Measurements from ENCODE around the gene RTKN. TPM values are rescaled to one million over a fixed set of nuclear protein-coding genes. Genes with fewer than 3 reads are reported as not detected.

RTKN gene
- total and polyA plus RNA-seq, 3 experiments from 2014 or later, result 1.1 to 1.4 (median 1.2) TPM

- peak overlapping the region in 1 of 8 donors; percentile 8 for H3K27ac Mint-ChIP-seq
- H3K9me3 Mint-ChIP-seq, result no peaks in the 10 kb centered on the region
- peaks cover 6% of the 10 kb centered on the region for H3K27me3 ChIP-seq (ENCODE audit: insufficient read depth, low read length, poor library complexity, severe bottlenecking)
- DNase-seq, result no peak
- peaks cover 0 to 16% (median 4%) of the 10 kb centered on the region in 3 donors for H3K4me1 Mint-ChIP-seq
- POLR2A ChIA-PET, result no interaction called here
- H3K27me3 Mint-ChIP-seq, result peaks cover 23 to 36% of the 10 kb centered on the region in 2 donors
- peak overlapping the region in 2 of 7 donors; percentile 16 to 40 for H3K4me3 Mint-ChIP-seq
- peaks cover 0 to 2% (median 0%) of the 10 kb centered on the region in 3 donors for H3K36me3 Mint-ChIP-seq
- H3K27ac ChIP-seq (ENCODE audit: low read depth, low read length), result no peak overlapping the region
- H3K9me3 ChIP-seq (ENCODE audit: low read length), result no peaks in the 10 kb centered on the region
- peaks cover 6% of the 10 kb centered on the region for H3K4me1 ChIP-seq (ENCODE audit: insufficient read depth, low read length)
- H3K36me3 ChIP-seq (ENCODE audit: insufficient read depth, low read length), result no peaks in the 10 kb centered on the region
- no peak overlapping the region for H3K4me3 ChIP-seq (ENCODE audit: low read length)
- CTCF ChIA-PET, result interaction anchor here (1.0 kb wide), 1 partner anchor 9 kb away, joined by 3 read pairs; no protein-coding TSS in a partner anchor
Observed at GRCh38 chr2:74413001-74413698, 28.6 kb downstream of the RTKN start.

GRCh38 chr2:74407682-74408081 lies 34.1 kb downstream of the RTKN start:
- no peaks in the 10 kb centered on the region for H3K9me3 Mint-ChIP-seq
- H3K4me3 Mint-ChIP-seq, result no peak overlapping the region
- H3K27ac Mint-ChIP-seq, result no peak overlapping the region
- Histone ChIP-seq H3K4me1 (ENCODE audit: insufficient read depth, low read length) (no peaks in the 10 kb centered on the region), H3K27me3 (ENCODE audit: insufficient read depth, low read length, poor library complexity, severe bottlenecking) (peaks cover 3% of the 10 kb centered on the region), H3K27ac (ENCODE audit: low read depth, low read length) (no peak overlapping the region), H3K36me3 (ENCODE audit: insufficient read depth, low read length) (no peaks in the 10 kb centered on the region), H3K9me3 (ENCODE audit: low read length) (no peaks in the 10 kb centered on the region), H3K4me3 (ENCODE audit: low read length) (no peak overlapping the region)
- POLR2A ChIA-PET, result no interaction called here
- no peaks in the 10 kb centered on the region for H3K4me1 Mint-ChIP-seq
- peaks cover 25 to 41% of the 10 kb centered on the region in 2 donors for H3K27me3 Mint-ChIP-seq
- H3K36me3 Mint-ChIP-seq, result no peaks in the 10 kb centered on the region
- CTCF ChIA-PET, result interaction anchor here (1.0 kb wide), 1 partner anchor 16 kb away, joined by 3 read pairs; no protein-coding TSS in a partner anchor
- no peak for DNase-seq

GRCh38 chr2:74406035-74406434 lies 35.7 kb downstream of the RTKN start:
- no peak overlapping the region for H3K27ac Mint-ChIP-seq
- no peaks in the 10 kb centered on the region for H3K36me3 Mint-ChIP-seq
- CTCF ChIA-PET, result no interaction called here
- no peak for DNase-seq
- Histone ChIP-seq H3K27me3 (ENCODE audit: insufficient read depth, low read length, poor library complexity, severe bottlenecking) (peaks cover 3% of the 10 kb centered on the region), H3K9me3 (ENCODE audit: low read length) (no peaks in the 10 kb centered on the region), H3K4me1 (ENCODE audit: insufficient read depth, low read length) (no peaks in the 10 kb centered on the region), H3K4me3 (ENCODE audit: low read length) (no peak overlapping the region), H3K36me3 (ENCODE audit: insufficient read depth, low read length) (no peaks in the 10 kb centered on the region), H3K27ac (ENCODE audit: low read depth, low read length) (no peak overlapping the region)
- H3K9me3 Mint-ChIP-seq, result no peaks in the 10 kb centered on the region
- POLR2A ChIA-PET, result no interaction called here
- H3K27me3 Mint-ChIP-seq, result peaks cover 21 to 35% of the 10 kb centered on the region in 2 donors
- no peak overlapping the region for H3K4me3 Mint-ChIP-seq
- no peaks in the 10 kb centered on the region for H3K4me1 Mint-ChIP-seq

DNA sequence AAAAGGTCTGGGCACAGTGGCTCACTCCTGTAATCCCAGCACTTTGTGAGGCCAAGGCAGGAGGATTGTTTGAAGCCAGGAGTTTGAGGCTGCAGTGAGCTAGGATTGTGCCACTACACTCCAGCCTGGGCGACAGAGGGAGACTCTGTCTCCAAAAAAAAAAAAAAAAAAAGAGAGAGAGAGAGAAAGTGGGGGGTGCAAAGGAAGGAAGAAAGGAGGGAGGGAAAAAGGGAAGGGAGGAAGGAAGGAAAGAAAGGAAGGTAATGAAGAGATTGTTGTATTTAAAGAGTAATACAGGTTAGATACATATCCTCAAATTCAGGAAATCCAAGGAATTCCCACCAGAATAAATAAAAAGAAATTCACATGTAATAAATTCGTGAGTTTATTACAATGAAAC lies 39.8 kb downstream of the RTKN start:
- H3K4me1 ChIP-seq (ENCODE audit: insufficient read depth, low read length), result no peaks in the 10 kb centered on the region
- DNase-seq, result no peak
- POLR2A ChIA-PET, result no interaction called here
- no peaks in the 10 kb centered on the region for H3K36me3 Mint-ChIP-seq
- no peaks in the 10 kb centered on the region for H3K27me3 ChIP-seq (ENCODE audit: insufficient read depth, low read length, poor library complexity, severe bottlenecking)
- H3K4me3 ChIP-seq (ENCODE audit: low read length), result no peak overlapping the region
- H3K27ac ChIP-seq (ENCODE audit: low read depth, low read length), result no peak overlapping the region
- no peaks in the 10 kb centered on the region for H3K36me3 ChIP-seq (ENCODE audit: insufficient read depth, low read length)
- H3K4me3 Mint-ChIP-seq, result no peak overlapping the region
- H3K4me1 Mint-ChIP-seq, result peaks cover 0 to 7% (median 0%) of the 10 kb centered on the region in 3 donors
- peaks cover 16% of the 10 kb centered on the region in 2 donors for H3K27me3 Mint-ChIP-seq
- H3K9me3 ChIP-seq (ENCODE audit: low read length), result no peaks in the 10 kb centered on the region
- no peak overlapping the region for H3K27ac Mint-ChIP-seq
- CTCF ChIA-PET, result interaction anchor here (0.9 to 1.4 kb wide), 4 partner anchors 11 to 52 kb away, joined by 3 to 8 read pairs (median 4); no protein-coding TSS in a partner anchor
- H3K9me3 Mint-ChIP-seq, result no peaks in the 10 kb centered on the region

- peaks cover 17 to 20% of the 10 kb centered on the region in 2 donors for H3K27me3 Mint-ChIP-seq
- no peak overlapping the region for H3K27ac Mint-ChIP-seq
- peak in 1 of 5 donors; percentile 21 for DNase-seq
- CTCF ChIA-PET, result interaction anchor here (0.6 kb wide), 1 partner anchor 150 kb away, joined by 4 read pairs; no protein-coding TSS in a partner anchor
- no peaks in the 10 kb centered on the region for H3K9me3 Mint-ChIP-seq
- H3K36me3 Mint-ChIP-seq, result no peaks in the 10 kb centered on the region
- Histone ChIP-seq H3K4me1 (ENCODE audit: insufficient read depth, low read length) (no peaks in the 10 kb centered on the region), H3K36me3 (ENCODE audit: insufficient read depth, low read length) (no peaks in the 10 kb centered on the region), H3K27ac (ENCODE audit: low read depth, low read length) (no peak overlapping the region), H3K4me3 (ENCODE audit: low read length) (no peak overlapping the region), H3K9me3 (ENCODE audit: low read length) (no peaks in the 10 kb centered on the region), H3K27me3 (ENCODE audit: insufficient read depth, low read length, poor library complexity, severe bottlenecking) (no peaks in the 10 kb centered on the region)
- no peak overlapping the region for H3K4me3 Mint-ChIP-seq
- POLR2A ChIA-PET, result no interaction called here
- H3K4me1 Mint-ChIP-seq, result peaks cover 0 to 7% (median 0%) of the 10 kb centered on the region in 3 donors
Observed at GRCh38 chr2:74399785-74400184, 42.0 kb downstream of the RTKN start.

GRCh38 chr2:74396149-74396548 lies 45.6 kb downstream of the RTKN start:
- peaks cover 6% of the 10 kb centered on the region for H3K4me1 ChIP-seq (ENCODE audit: insufficient read depth, low read length)
- no peak overlapping the region for H3K27ac ChIP-seq (ENCODE audit: low read depth, low read length)
- H3K9me3 ChIP-seq (ENCODE audit: low read length), result no peaks in the 10 kb centered on the region
- ChIA-PET POLR2A (no interaction called here), CTCF (no interaction called here)
- no peak for DNase-seq
- peaks cover 9 to 14% of the 10 kb centered on the region in 2 donors for H3K27me3 Mint-ChIP-seq
- no peak overlapping the region for H3K27ac Mint-ChIP-seq
- no peak overlapping the region for H3K4me3 ChIP-seq (ENCODE audit: low read length)
- no peak overlapping the region for H3K4me3 Mint-ChIP-seq
- no peaks in the 10 kb centered on the region for H3K27me3 ChIP-seq (ENCODE audit: insufficient read depth, low read length, poor library complexity, severe bottlenecking)
- H3K4me1 Mint-ChIP-seq, result peaks cover 4 to 8% (median 7%) of the 10 kb centered on the region in 3 donors
- peaks cover 0 to 5% (median 0%) of the 10 kb centered on the region in 3 donors for H3K36me3 Mint-ChIP-seq
- no peaks in the 10 kb centered on the region for H3K36me3 ChIP-seq (ENCODE audit: insufficient read depth, low read length)
- H3K9me3 Mint-ChIP-seq, result no peaks in the 10 kb centered on the region

DNA sequence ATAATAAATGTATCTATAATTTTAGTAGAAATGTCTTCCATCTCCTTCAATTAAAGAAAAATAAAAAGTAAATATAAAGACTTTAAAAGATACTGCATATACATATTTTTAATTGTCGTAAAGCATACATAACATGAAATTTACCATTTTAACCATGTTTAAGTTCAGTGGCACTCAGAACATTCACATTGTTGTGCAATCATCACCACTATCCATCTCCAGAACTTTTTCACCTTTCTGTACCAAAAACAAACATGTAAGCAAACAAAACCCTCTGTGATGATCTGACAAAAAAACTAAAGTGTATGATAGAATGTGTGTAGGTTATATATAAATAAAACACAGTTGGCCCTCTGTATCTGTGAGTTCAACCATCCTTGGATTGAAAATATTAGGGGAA lies 48.2 kb downstream of the RTKN start:
- no peak for DNase-seq
- peaks cover 4 to 7% of the 10 kb centered on the region in 2 donors for H3K27me3 Mint-ChIP-seq
- H3K36me3 Mint-ChIP-seq, result peaks cover 0 to 7% (median 0%) of the 10 kb centered on the region in 3 donors
- Histone ChIP-seq H3K4me1 (ENCODE audit: insufficient read depth, low read length) (peaks cover 32% of the 10 kb centered on the region), H3K36me3 (ENCODE audit: insufficient read depth, low read length) (no peaks in the 10 kb centered on the region), H3K9me3 (ENCODE audit: low read length) (no peaks in the 10 kb centered on the region), H3K27me3 (ENCODE audit: insufficient read depth, low read length, poor library complexity, severe bottlenecking) (no peaks in the 10 kb centered on the region), H3K4me3 (ENCODE audit: low read length) (no peak overlapping the region), H3K27ac (ENCODE audit: low read depth, low read length) (no peak overlapping the region)
- H3K9me3 Mint-ChIP-seq, result no peaks in the 10 kb centered on the region
- ChIA-PET POLR2A (no interaction called here), CTCF (no interaction called here)
- H3K4me3 Mint-ChIP-seq, result peak overlapping the region in 1 of 7 donors; percentile 29
- peaks cover 0 to 8% (median 6%) of the 10 kb centered on the region in 3 donors for H3K4me1 Mint-ChIP-seq
- peak overlapping the region in 1 of 8 donors; percentile 81 for H3K27ac Mint-ChIP-seq

- H3K27ac Mint-ChIP-seq, result peak overlapping the region in 2 of 8 donors; percentile 81 to 100
Observed at GRCh38 chr2:74392449-74392743, 49.3 kb downstream of the RTKN start.

More at GRCh38 chr2:74392449-74392743, 49.3 kb downstream of the RTKN start:
- peaks cover 0 to 7% (median 0%) of the 10 kb centered on the region in 3 donors for H3K36me3 Mint-ChIP-seq
- Histone ChIP-seq H3K4me1 (ENCODE audit: insufficient read depth, low read length) (peaks cover 39% of the 10 kb centered on the region), H3K27ac (ENCODE audit: low read depth, low read length) (no peak overlapping the region), H3K9me3 (ENCODE audit: low read length) (no peaks in the 10 kb centered on the region), H3K4me3 (ENCODE audit: low read length) (no peak overlapping the region), H3K27me3 (ENCODE audit: insufficient read depth, low read length, poor library complexity, severe bottlenecking) (no peaks in the 10 kb centered on the region), H3K36me3 (ENCODE audit: insufficient read depth, low read length) (no peaks in the 10 kb centered on the region)
- no peaks in the 10 kb centered on the region for H3K9me3 Mint-ChIP-seq
- no peak for DNase-seq
- ChIA-PET POLR2A (interaction anchor here (0.6 to 2.0 kb wide), 6 partner anchors 80 to 655 kb away, joined by 3 to 6 read pairs (median 4); partner anchors contain the start of genes AUP1, HTRA2, MOB1A and MRPL53), CTCF (interaction anchor here (1.0 to 5.0 kb wide), 13 partner anchors 9 to 568 kb away, joined by 3 to 20 read pairs (median 3); partner anchors contain the start of genes C2orf81 and WDR54)
- peaks cover 4 to 7% of the 10 kb centered on the region in 2 donors for H3K27me3 Mint-ChIP-seq
- H3K4me3 Mint-ChIP-seq, result peak overlapping the region in 3 of 7 donors; percentile 93 to 100 (median 95)
- H3K4me1 Mint-ChIP-seq, result peaks cover 0 to 8% (median 6%) of the 10 kb centered on the region in 3 donors

Measured in CD8-positive, alpha-beta memory T cell (primary cell).